GM23338 (cell line): Measurements from ENCODE around the gene EEPD1. TPM values are rescaled to one million over a fixed set of nuclear protein-coding genes. Genes with fewer than 3 reads are reported as not detected.
A peak's percentile ranks its signal among the peaks of the same experiment; 100 is the strongest.

Source experiments
- ATAC-seq: fragments of 200-7000 bp; cut with Tn5 transposase; 3 replicates; pipeline ENCODE4 v1.9.1; 2020
- DNase-seq: peaks from one replicate; pipeline ENCODE4 v3.0.0-alpha.2; 2015; ENCODE audit warnings: low spot score
- H2AFZ ChIP-seq: fragments of 200-600 bp; sonication (generic); 2 replicates; pipeline ENCODE4 v1.8.0; 2016; ENCODE audit warnings: antibody characterized with exemption, mild to moderate bottlenecking, moderate library complexity
- H3F3A ChIP-seq: fragments of 200-600 bp; sonication (generic); replicated peaks from 2 replicates; pipeline ENCODE4 v1.8.0; 2017; ENCODE audit warnings: antibody characterized with exemption, mixed run types, low read depth
- H3K27ac ChIP-seq: fragments of 200-600 bp; sonication (generic); 2 replicates; pipeline ENCODE4 v1.6.1; 2016; ENCODE audit warnings: low read depth
- H3K27me3 ChIP-seq: fragments of 200-600 bp; sonication (generic); 2 replicates; pipeline ENCODE4 v1.8.0; 2016; ENCODE audit warnings: mild to moderate bottlenecking, mixed run types, moderate library complexity; ENCODE audit not compliant: insufficient read depth
- H3K36me3 ChIP-seq: fragments of 200-600 bp; sonication (generic); 2 replicates; pipeline ENCODE4 v1.8.0; 2016; ENCODE audit warnings: mild to moderate bottlenecking; ENCODE audit not compliant: insufficient read depth
- H3K4me1 ChIP-seq: fragments of 200-600 bp; sonication (generic); 2 replicates; pipeline ENCODE4 v1.8.0; 2016; ENCODE audit warnings: mild to moderate bottlenecking, moderate library complexity; ENCODE audit not compliant: insufficient read depth
- H3K4me2 ChIP-seq: fragments of 200-600 bp; sonication (generic); 2 replicates; pipeline ENCODE4 v1.7.1; 2017; ENCODE audit warnings: mixed run types
- H3K4me3 ChIP-seq: fragments of 200-600 bp; sonication (generic); 2 replicates; pipeline ENCODE4 v1.6.1; 2016; ENCODE audit warnings: mixed run types
- H3K79me2 ChIP-seq: fragments of 200-600 bp; sonication (generic); replicated peaks from 2 replicates; pipeline ENCODE4 v1.8.0; 2017; ENCODE audit warnings: mild to moderate bottlenecking; ENCODE audit not compliant: insufficient read depth
- H3K9me2 ChIP-seq: fragments of 200-600 bp; sonication (generic); 2 replicates; pipeline ENCODE4 v1.8.0; 2017; ENCODE audit not compliant: insufficient read depth
- H4K20me1 ChIP-seq: fragments of 200-600 bp; sonication (generic); replicated peaks from 2 replicates; pipeline ENCODE4 v1.8.0; 2017; ENCODE audit warnings: mild to moderate bottlenecking; ENCODE audit not compliant: insufficient read depth
- H3K27ac Mint-ChIP-seq: 2 replicates; pipeline ENCODE4 v1.8.0; 2020; ENCODE audit warnings: inconsistent platforms, mild to moderate bottlenecking, moderate library complexity, mixed read lengths
- H3K27me3 Mint-ChIP-seq: 3 replicates; pipeline ENCODE4 v1.8.0; 2022; ENCODE audit warnings: low read depth, mild to moderate bottlenecking, moderate library complexity, mixed read lengths, inconsistent platforms; ENCODE audit not compliant: insufficient read depth, poor library complexity
- H3K36me3 Mint-ChIP-seq: 3 replicates; pipeline ENCODE4 v1.8.0; 2021; ENCODE audit warnings: low read depth, mild to moderate bottlenecking, inconsistent platforms, moderate library complexity, mixed read lengths
- H3K4me1 Mint-ChIP-seq: 3 replicates; pipeline ENCODE4 v1.8.0; 2020; ENCODE audit warnings: mild to moderate bottlenecking, inconsistent platforms, mixed read lengths
- H3K4me3 Mint-ChIP-seq: 3 replicates; pipeline ENCODE4 v1.8.0; 2021; ENCODE audit warnings: moderate library complexity, mild to moderate bottlenecking, inconsistent platforms, mixed read lengths
- H3K9me3 Mint-ChIP-seq: 3 replicates; pipeline ENCODE4 v1.8.0; 2020; ENCODE audit warnings: moderate library complexity, mild to moderate bottlenecking, inconsistent platforms, mixed read lengths
- CREB1 ChIP-seq: fragments of 250-450 bp; sonication (Bioruptor Pico); IDR thresholded peaks from 2 replicates; pipeline ENCODE4 v1.5.0; 2020; ENCODE audit warnings: low read depth, mild to moderate bottlenecking, moderate library complexity
- CTCF ChIP-seq, 2 experiments: fragments of 200-600 bp in 1 of 2; sonication (generic) in 1 of 2; conservative IDR thresholded peaks; 2 replicates each; pipeline versions ENCODE4 v1.5.1 to v1.6.1; 2016 to 2017; ENCODE audit warnings: antibody characterized with exemption in 2 of 2, low read depth in 2 of 2, mild to moderate bottlenecking in 2 of 2, moderate library complexity in 1 of 2
- ETS1 ChIP-seq: IDR thresholded peaks from 2 replicates; pipeline ENCODE4 v1.6.1; 2016; ENCODE audit warnings: antibody characterized with exemption
- EZH2 ChIP-seq: fragments of 200-600 bp; sonication (generic); IDR thresholded peaks from one replicate; pipeline ENCODE4 v1.8.0; 2017; ENCODE audit warnings: antibody characterized with exemption, mild to moderate bottlenecking, low read depth; ENCODE audit not compliant: unreplicated experiment
- EZH2phosphoT487 ChIP-seq: fragments of 200-600 bp; sonication (generic); IDR thresholded peaks from one replicate; pipeline ENCODE4 v1.8.1; 2018; ENCODE audit warnings: antibody characterized with exemption; ENCODE audit not compliant: unreplicated experiment
- JUNB ChIP-seq: IDR thresholded peaks from one replicate; pipeline ENCODE4 v1.6.1; 2016; ENCODE audit warnings: antibody characterized with exemption; ENCODE audit not compliant: unreplicated experiment
- NANOG ChIP-seq: IDR thresholded peaks from 2 replicates; pipeline ENCODE4 v1.6.1; 2016; ENCODE audit warnings: antibody characterized with exemption, borderline replicate concordance
- POLR2AphosphoS5 ChIP-seq: IDR thresholded peaks from 2 replicates; pipeline ENCODE4 v1.6.1; 2016; ENCODE audit warnings: antibody characterized with exemption, low read depth
- REST ChIP-seq: IDR thresholded peaks from one replicate; pipeline ENCODE4 v1.6.1; 2018; ENCODE audit warnings: antibody characterized with exemption; ENCODE audit not compliant: unreplicated experiment
- STAT1 ChIP-seq: IDR thresholded peaks from one replicate; pipeline ENCODE4 v1.6.1; 2016; ENCODE audit warnings: antibody characterized with exemption; ENCODE audit not compliant: unreplicated experiment
- ZNF114 ChIP-seq: fragments of 250-450 bp; sonication (Bioruptor Pico); IDR thresholded peaks from 2 replicates; pipeline ENCODE4 v1.5.0; 2020; ENCODE audit warnings: mild to moderate bottlenecking, moderate library complexity
- ZNF331 ChIP-seq: fragments of 250-450 bp; sonication (Bioruptor Pico); IDR thresholded peaks from 2 replicates; pipeline ENCODE4 v1.5.0; 2020; ENCODE audit warnings: low read depth, mild to moderate bottlenecking, moderate library complexity
- ZNF462 ChIP-seq: fragments of 250-450 bp; sonication (Bioruptor Pico); IDR thresholded peaks from 2 replicates; pipeline ENCODE4 v1.5.0; 2020; ENCODE audit warnings: mild to moderate bottlenecking, moderate library complexity
- polyA plus RNA-seq: library from polyadenylated mRNA; unstranded; fragments of >200 nt; fragmentation: Nextera tagmentation; extraction: Ambion mirVana; gene quantifications from 2 replicates; pipeline ENCODE4 v1.2.1, GENCODE V29; 2016
- total RNA-seq: library from RNA; depleted of rRNA; stranded (reverse); fragments of >200 nt; shearing (Covaris generic); gene quantifications from 2 replicates; pipeline ENCODE4 v1.2.3, GENCODE V29; 2014

EEPD1 gene
- total and polyA plus RNA-seq, 2 experiments from 2014 or later: 4.1 to 17.1 TPM

GRCh38 chr7:36309301-36309700 lies 156.2 kb downstream of the EEPD1 start:
- H3K4me3 Mint-ChIP-seq: no peak overlapping the region
- peaks cover 5% of the 10 kb centered on the region for H3K4me1 Mint-ChIP-seq
- 0 out of 3 replicates have a peak, but pooled peaks have one; percentile 13 for ATAC-seq
- Histone ChIP-seq H3K79me2 (no peaks in the 10 kb centered on the region), H3K27ac (no peak overlapping the region), H3K4me3 (no peak overlapping the region), H3K4me2 (no peak overlapping the region), H3K9me2 (no peaks in the 10 kb centered on the region), H4K20me1 (no peaks in the 10 kb centered on the region), H2AFZ (no peak overlapping the region), H3K4me1 (no peaks in the 10 kb centered on the region), H3K27me3 (no peaks in the 10 kb centered on the region), H3F3A (no peaks in the 10 kb centered on the region), H3K36me3 (no peaks in the 10 kb centered on the region)
- H3K27me3 Mint-ChIP-seq: peaks cover 12% of the 10 kb centered on the region
- TF ChIP-seq STAT1 (no peak), ZNF331 (CRISPR knock-in tag) (no peak), ETS1 (no peak), EZH2 (no peak), CREB1 (no peak), NANOG (no peak), REST (no peak), EZH2phosphoT487 (no peak), CTCF (conservative IDR thresholded peaks at IDR 0.05; ENCODE audit: low read depth in 2 of 2) (no peak), ZNF114 (no peak), POLR2AphosphoS5 (no peak), ZNF462 (no peak), JUNB (no peak)
- DNase-seq: no peak
- no peaks in the 10 kb centered on the region for H3K9me3 Mint-ChIP-seq
- H3K27ac Mint-ChIP-seq: no peak overlapping the region
- H3K36me3 Mint-ChIP-seq: no peaks in the 10 kb centered on the region; the same call in 2 of the 3 replicates
